ENCODE results near the gene EHBP1L1.

The EHBP1L1 gene

DNA sequence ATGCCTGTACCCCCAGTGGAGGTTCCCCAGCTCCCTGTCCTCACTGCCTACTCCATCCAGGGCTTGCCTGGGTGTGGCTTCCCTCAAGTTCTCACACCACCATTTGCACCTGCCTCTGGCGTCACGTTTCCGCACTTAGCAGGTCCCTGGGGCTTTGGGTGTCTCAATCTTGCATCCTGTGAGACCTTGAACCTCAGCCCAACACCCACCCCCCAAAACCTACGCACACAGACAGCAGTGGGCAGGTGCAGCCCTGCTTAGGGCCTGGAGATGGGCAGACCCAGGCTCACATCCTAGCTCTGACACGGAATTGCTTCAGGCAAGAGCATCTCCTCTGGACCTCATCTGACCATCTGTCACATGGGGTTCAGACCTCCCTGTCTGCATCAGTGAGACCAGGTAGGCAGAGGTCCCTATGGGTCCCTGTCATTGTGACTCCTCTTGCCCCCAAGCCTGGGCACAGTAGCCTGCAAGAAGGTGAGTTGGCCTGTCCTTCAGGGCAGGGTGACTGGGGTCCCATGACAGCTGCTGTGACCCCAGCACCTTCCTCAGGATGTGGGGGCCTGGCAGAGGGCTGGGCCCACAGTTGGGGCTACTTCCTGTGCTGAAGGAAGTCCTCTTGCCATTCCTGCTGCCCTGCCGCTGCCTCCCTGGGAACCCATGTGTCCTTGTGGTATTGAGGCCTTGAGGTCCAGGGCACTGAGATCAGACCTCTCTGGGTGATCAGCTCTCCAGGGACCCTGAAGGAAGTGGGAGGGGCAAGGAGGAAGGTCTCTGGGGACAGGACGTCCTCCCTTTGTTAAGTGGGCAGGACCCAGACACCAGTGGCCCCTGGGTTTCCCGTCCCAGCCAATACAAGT is 64.0 kb downstream of the EHBP1L1 start:
- DNase-seq, result peak; percentile 37

DNA sequence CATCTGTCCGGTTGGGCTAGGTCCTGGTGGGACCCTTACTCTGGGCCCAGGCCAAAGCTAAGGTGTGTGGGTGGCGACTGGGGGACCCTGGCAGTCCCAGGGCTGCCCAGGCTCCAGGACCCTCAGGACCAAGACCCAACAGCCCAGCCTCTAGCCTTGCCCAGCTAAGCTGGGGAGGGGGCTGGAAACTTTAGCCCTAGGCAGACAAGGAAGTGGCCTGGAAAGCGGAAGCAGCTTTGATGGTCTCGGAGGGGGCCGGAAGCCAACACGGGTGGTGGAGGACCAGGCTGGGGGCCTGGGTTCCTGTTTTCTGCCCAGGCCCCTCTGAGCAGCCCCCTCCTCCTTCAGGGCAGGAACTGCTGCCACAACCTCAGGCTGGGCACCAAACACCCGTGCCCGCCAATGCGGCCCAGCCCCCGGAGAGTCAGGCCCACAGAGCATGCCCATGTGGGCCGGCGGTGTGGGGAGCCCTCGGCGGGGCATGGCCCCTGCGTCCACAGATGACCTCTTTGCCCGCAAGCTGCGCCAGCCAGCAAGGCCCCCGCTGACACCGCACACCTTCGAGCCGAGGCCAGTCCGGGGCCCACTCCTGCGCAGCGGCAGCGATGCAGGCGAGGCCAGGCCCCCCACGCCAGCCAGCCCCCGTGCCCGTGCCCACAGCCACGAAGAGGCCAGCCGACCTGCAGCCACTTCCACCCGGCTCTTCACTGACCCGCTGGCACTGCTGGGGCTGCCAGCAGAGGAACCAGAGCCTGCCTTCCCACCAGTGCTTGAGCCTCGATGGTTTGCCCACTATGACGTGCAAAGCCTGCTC is 64.8 kb downstream of the EHBP1L1 start:
- peak; percentile 11 for DNase-seq

GRCh38 chr11:65641297-65642013 is 65.6 kb downstream of the EHBP1L1 start:
- DNase-seq, result no peak

Data from stimulated activated naive CD4-positive, alpha-beta T cell treated with Interleukin-2 at 50 U/mL for 16 hours (primary cell).